ENCODE measurements around the gene PHACTR1. TPM values are rescaled to one million over a fixed set of nuclear protein-coding genes. Genes with fewer than 3 reads are reported as not detected.

Gene PHACTR1
- total RNA-seq, 4 donors from 2014 or later = 2.0 to 8.3 (median 4.5) TPM

- DNase-seq = no peak
- H3K4me3 ChIP-seq = no peak overlapping the region
- H3K4me1 ChIP-seq = no peaks in the 10 kb centered on the region
- H3K27me3 ChIP-seq = no peaks in the 10 kb centered on the region
- TF ChIP-seq POLR2A (IDR thresholded peaks at IDR 0.05) = no peak
- no peak for TF ChIP-seq CTCF (IDR thresholded peaks at IDR 0.05)
- intact Hi-C loops (cut with DNase I; ENCODE audit: low total_unique reads) = no loop called here
- no peaks in the 10 kb centered on the region for H3K36me3 ChIP-seq
- H3K9me3 ChIP-seq = peaks cover 0 to 7% of the 10 kb centered on the region in 2 donors
- no peak overlapping the region for H3K27ac ChIP-seq
Observed at GRCh38 chr6:13284646-13285045, 568.1 kb downstream of the PHACTR1 start.

GRCh38 chr6:13285705-13286104 is 569.1 kb downstream of the PHACTR1 start:
- H3K27me3 ChIP-seq = no peaks in the 10 kb centered on the region
- TF ChIP-seq CTCF (IDR thresholded peaks at IDR 0.05) = no peak
- no peak for TF ChIP-seq POLR2A (IDR thresholded peaks at IDR 0.05)

GRCh38 chr6:13286181-13286580 is 569.6 kb downstream of the PHACTR1 start:
- intact Hi-C loops (cut with DNase I; ENCODE audit: low total_unique reads) = no loop called here
- Histone ChIP-seq H3K27ac (no peak overlapping the region), H3K9me3 (peaks cover 0 to 7% of the 10 kb centered on the region in 2 donors), H3K4me3 (no peak overlapping the region), H3K27me3 (no peaks in the 10 kb centered on the region), H3K4me1 (no peaks in the 10 kb centered on the region), H3K36me3 (no peaks in the 10 kb centered on the region)
- no peak for DNase-seq
- TF ChIP-seq POLR2A (IDR thresholded peaks at IDR 0.05) (no peak), CTCF (IDR thresholded peaks at IDR 0.05) (no peak)

More at GRCh38 chr6:13285705-13286104, 569.1 kb downstream of the PHACTR1 start:
- intact Hi-C loops (cut with DNase I; ENCODE audit: low total_unique reads) = no loop called here
- Histone ChIP-seq H3K36me3 (no peaks in the 10 kb centered on the region), H3K4me1 (no peaks in the 10 kb centered on the region), H3K4me3 (no peak overlapping the region), H3K9me3 (peaks cover 0 to 7% of the 10 kb centered on the region in 2 donors), H3K27ac (no peak overlapping the region)
- no peak for DNase-seq

GRCh38 chr6:13287104-13287503 is 570.5 kb downstream of the PHACTR1 start:
- intact Hi-C loops (cut with DNase I; ENCODE audit: low total_unique reads) = no loop called here
- no peak for DNase-seq
- H3K36me3 ChIP-seq = no peaks in the 10 kb centered on the region
- H3K4me1 ChIP-seq = no peaks in the 10 kb centered on the region
- no peaks in the 10 kb centered on the region for H3K27me3 ChIP-seq
- H3K27ac ChIP-seq = no peak overlapping the region
- H3K9me3 ChIP-seq = peaks cover 0 to 7% of the 10 kb centered on the region in 2 donors
- TF ChIP-seq POLR2A (IDR thresholded peaks at IDR 0.05) (no peak), CTCF (IDR thresholded peaks at IDR 0.05) (no peak)
- no peak overlapping the region for H3K4me3 ChIP-seq

GRCh38 chr6:13288481-13288880 is 571.9 kb downstream of the PHACTR1 start:
- TF ChIP-seq POLR2A (IDR thresholded peaks at IDR 0.05) = no peak
- no peak for TF ChIP-seq CTCF (IDR thresholded peaks at IDR 0.05)
- intact Hi-C loops (cut with DNase I; ENCODE audit: low total_unique reads) = no loop called here
- Histone ChIP-seq H3K9me3 (peaks cover 0 to 7% of the 10 kb centered on the region in 2 donors), H3K27me3 (no peaks in the 10 kb centered on the region), H3K27ac (no peak overlapping the region), H3K36me3 (no peaks in the 10 kb centered on the region), H3K4me3 (no peak overlapping the region), H3K4me1 (no peaks in the 10 kb centered on the region)
- DNase-seq = no peak
